Stimulated activated CD8-positive, alpha-beta memory T cell treated with anti-CD3 and anti-CD28 coated beads, Interleukin-12 subunit alpha, Interleukin-12 subunit beta, amount 100 ng/mL, for 1 hour (primary cell): ENCODE results near the gene GAS1.

Source experiments
- DNase-seq: peaks from one replicate; pipeline ENCODE4 v3.0.0-alpha.2; 2020; ENCODE audit warnings: low read depth

The GAS1 gene

GRCh38 chr9:86962692-86963091 lies 15.4 kb upstream of the GAS1 start:
- DNase-seq = no peak

- DNase-seq = no peak
Observed at GRCh38 chr9:86960938-86961337, 13.6 kb upstream of the GAS1 start.

GRCh38 chr9:86958203-86958602 lies 10.9 kb upstream of the GAS1 start:
- DNase-seq = no peak

- DNase-seq = no peak
Observed at GRCh38 chr9:86955561-86955960, 8.3 kb upstream of the GAS1 start.

GRCh38 chr9:86955042-86955441 lies 7.7 kb upstream of the GAS1 start:
- DNase-seq = no peak

GRCh38 chr9:86953181-86953580 lies 5.9 kb upstream of the GAS1 start:
- DNase-seq = no peak

GRCh38 chr9:86948074-86948929 lies 996 bp upstream of the GAS1 start:
- peak; percentile 49 for DNase-seq

- peak; percentile 32 for DNase-seq
Observed at GRCh38 chr9:86946201-86947145, 833 bp downstream of the GAS1 start.

GRCh38 chr9:86945728-86946200 lies 1.5 kb downstream of the GAS1 start:
- DNase-seq = no peak

- no peak for DNase-seq
Observed at GRCh38 chr9:86944796-86945727, 2.2 kb downstream of the GAS1 start.

GRCh38 chr9:86943201-86944113 lies 3.8 kb downstream of the GAS1 start:
- DNase-seq = no peak

- DNase-seq = no peak
Observed at GRCh38 chr9:86942281-86943200, 4.8 kb downstream of the GAS1 start.

- no peak for DNase-seq
Observed at GRCh38 chr9:86941197-86941596, 6.1 kb downstream of the GAS1 start.

GRCh38 chr9:86940774-86941173 lies 6.5 kb downstream of the GAS1 start:
- DNase-seq = no peak

GRCh38 chr9:86939891-86940290 lies 7.4 kb downstream of the GAS1 start:
- DNase-seq = no peak

GRCh38 chr9:86939321-86939720 lies 8.0 kb downstream of the GAS1 start:
- no peak for DNase-seq

- DNase-seq = no peak
Observed at GRCh38 chr9:86938780-86939179, 8.5 kb downstream of the GAS1 start.

- no peak for DNase-seq
Observed at GRCh38 chr9:86926145-86926544, 21.2 kb downstream of the GAS1 start.

GRCh38 chr9:86925686-86926085 lies 21.6 kb downstream of the GAS1 start:
- DNase-seq = no peak

GRCh38 chr9:86924206-86924605 lies 23.1 kb downstream of the GAS1 start:
- no peak for DNase-seq
